ENCODE results near the gene NHP2. TPM values are rescaled to one million over a fixed set of nuclear protein-coding genes. Genes with fewer than 3 reads are reported as not detected.

The NHP2 gene
- total and polyA plus RNA-seq, 9 of the 15 experiments (the other 6 are each of a cell fraction or from before 2014, with no cell fraction given): 52.8 to 622 (median 144) TPM

DNA sequence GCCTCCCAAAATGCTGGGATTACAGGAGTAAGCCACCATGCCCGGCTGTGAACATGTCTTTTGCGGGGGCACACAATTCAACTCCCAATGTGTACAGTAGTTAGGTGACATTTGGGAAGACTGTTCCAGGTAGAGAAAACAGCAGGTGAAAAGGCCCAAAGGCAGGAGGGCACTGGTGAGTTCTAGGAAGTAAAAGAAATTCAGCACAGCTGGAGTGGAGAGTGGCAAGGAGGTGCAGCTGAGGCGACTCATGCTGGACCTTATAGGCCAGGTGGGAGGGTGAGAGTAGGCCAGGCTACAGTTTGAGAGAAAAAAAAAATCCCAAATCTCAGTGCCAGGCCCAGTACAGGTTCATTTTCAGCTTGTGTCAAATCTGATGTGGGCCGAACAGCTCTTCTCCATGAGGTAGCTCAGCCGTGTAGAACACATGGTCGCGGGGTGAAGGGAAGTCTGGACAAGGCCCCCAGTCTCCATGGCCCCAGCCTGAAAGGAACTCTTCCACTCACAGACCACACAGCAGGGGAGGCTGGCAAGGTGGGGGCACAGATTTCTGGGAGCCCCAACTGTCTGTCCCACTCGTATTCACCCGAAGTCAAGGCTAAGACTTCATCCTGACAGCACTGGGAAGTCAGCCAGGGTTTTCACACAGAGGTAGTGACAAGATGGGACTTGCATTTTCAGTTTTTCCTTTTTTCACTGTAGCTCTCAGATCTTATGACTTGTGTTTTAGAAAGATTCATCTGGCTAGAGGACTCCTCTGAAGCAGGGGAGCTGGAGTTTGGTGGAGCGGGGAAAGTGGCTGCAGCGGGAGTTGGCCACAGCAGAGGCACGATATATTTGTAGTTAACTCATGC lies 46.1 kb upstream of the NHP2 start:
- Histone ChIP-seq H3K9me3 (replicated peaks; ENCODE audit: control insufficient read depth, insufficient read depth, low read depth, low read length) (no peaks in the 10 kb centered on the region), H3K27me3 (ENCODE audit: control insufficient read depth in 2 of 2, insufficient read depth in 2 of 2, low read length in 2 of 2) (peaks cover 3 to 4% of the 10 kb centered on the region in 2 experiments; a peak in 3 of 5 replicates), H3K27ac (ENCODE audit: extremely low read depth, low read depth, low read length) (no peak overlapping the region), H3K79me2 (ENCODE audit: control insufficient read depth, insufficient read depth, low read length) (peaks cover 18% of the 10 kb centered on the region), H3K9me1 (ENCODE audit: control insufficient read depth, insufficient read depth, low read length) (no peaks in the 10 kb centered on the region), H3K9ac (ENCODE audit: insufficient read depth in 1 of 2, low read depth in 2 of 2, low read length in 2 of 2) (peak overlapping the region in 1 of 2 experiments; percentile 61; a peak in 1 of 4 replicates), H3K4me3 (no peak overlapping the region), H3K4me1 (replicated peaks in 1 of 2; ENCODE audit: control insufficient read depth in 2 of 2, insufficient read depth in 2 of 2, low read length in 2 of 2) (peaks cover 3 to 11% of the 10 kb centered on the region in 2 experiments; a peak in 4 of 5 replicates), H2AFZ (ENCODE audit: low read depth, low read length) (no peak overlapping the region), H4K20me1 (replicated peaks; ENCODE audit: control insufficient read depth, insufficient read depth, low read length) (no peaks in the 10 kb centered on the region), H3K36me3 (ENCODE audit: control insufficient read depth, insufficient read depth, low read length) (no peaks in the 10 kb centered on the region), H3K4me2 (ENCODE audit: insufficient read depth, low read length) (no peak overlapping the region)
- in situ Hi-C loops (cut with MboI) (no loop called here), intact Hi-C loops (cut with micrococcal nuclease) (no loop called here)
- POLR2A ChIA-PET: interaction anchor here (0.6 to 1.9 kb wide), 3 partner anchors 14 to 684 kb away, joined by 3 to 4 read pairs (median 4); no protein-coding TSS in a partner anchor
- WGBS (ENCODE audit: insufficient coverage, low coverage, missing lambda C conversion rate): 63% methylated on average over 12 of the region's 12 CpGs
- ATAC-seq (no peak), DNase-seq (ENCODE audit: extremely low read depth in 1 of 4, low spot score in 3 of 4) (no peak), FAIRE-seq (no peak)
- no TSS peak for BruUV-seq (replicated peaks)
- CTCF ChIA-PET (ENCODE audit: low intra/inter-chr PET ratio): no interaction called here
- no peak for TF ChIP-seq RBM39 (optimal IDR thresholded peaks at IDR 0.05; ENCODE audit: low read depth, low read length)
- no peak for TF ChIP-seq STAG1 (CRISPR knock-in tag; IDR thresholded peaks at IDR 0.05; ENCODE audit: borderline replicate concordance)
- TF ChIP-seq MAFF (IDR thresholded peaks at IDR 0.05; ENCODE audit: low read length): no peak
- TF ChIP-seq ZBTB1 (CRISPR knock-in tag; IDR thresholded peaks at IDR 0.05; ENCODE audit: borderline replicate concordance, low read depth): no peak
- no peak for TF ChIP-seq MNT (conservative IDR thresholded peaks at IDR 0.05)
- no peak for TF ChIP-seq MEF2A (IDR thresholded peaks at IDR 0.05; ENCODE audit: control insufficient read depth, low read depth, low read length)
- TF ChIP-seq FUS (optimal IDR thresholded peaks at IDR 0.05; ENCODE audit: low read depth, low read length): no peak
- TF ChIP-seq, protein P1, sequence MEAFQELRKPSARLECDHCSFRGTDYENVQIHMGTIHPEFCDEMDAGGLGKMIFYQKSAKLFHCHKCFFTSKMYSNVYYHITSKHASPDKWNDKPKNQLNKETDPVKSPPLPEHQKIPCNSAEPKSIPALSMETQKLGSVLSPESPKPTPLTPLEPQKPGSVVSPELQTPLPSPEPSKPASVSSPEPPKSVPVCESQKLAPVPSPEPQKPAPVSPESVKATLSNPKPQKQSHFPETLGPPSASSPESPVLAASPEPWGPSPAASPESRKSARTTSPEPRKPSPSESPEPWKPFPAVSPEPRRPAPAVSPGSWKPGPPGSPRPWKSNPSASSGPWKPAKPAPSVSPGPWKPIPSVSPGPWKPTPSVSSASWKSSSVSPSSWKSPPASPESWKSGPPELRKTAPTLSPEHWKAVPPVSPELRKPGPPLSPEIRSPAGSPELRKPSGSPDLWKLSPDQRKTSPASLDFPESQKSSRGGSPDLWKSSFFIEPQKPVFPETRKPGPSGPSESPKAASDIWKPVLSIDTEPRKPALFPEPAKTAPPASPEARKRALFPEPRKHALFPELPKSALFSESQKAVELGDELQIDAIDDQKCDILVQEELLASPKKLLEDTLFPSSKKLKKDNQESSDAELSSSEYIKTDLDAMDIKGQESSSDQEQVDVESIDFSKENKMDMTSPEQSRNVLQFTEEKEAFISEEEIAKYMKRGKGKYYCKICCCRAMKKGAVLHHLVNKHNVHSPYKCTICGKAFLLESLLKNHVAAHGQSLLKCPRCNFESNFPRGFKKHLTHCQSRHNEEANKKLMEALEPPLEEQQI (IDR thresholded peaks at IDR 0.05): no peak
- TF ChIP-seq RBFOX2 (IDR thresholded peaks at IDR 0.05; ENCODE audit: low read depth, low read length): no peak
- no peak for TF ChIP-seq ARID2 (IDR thresholded peaks at IDR 0.05)

All from K562 (cell line).